Loucy (cell line): ENCODE data around the gene SLC25A30.

Experiments
- CTCF ChIP-seq: fragments of 200-600 bp; sonication (generic); conservative IDR thresholded peaks from 2 replicates; pipeline ENCODE4 v1.5.1; 2014; ENCODE audit warnings: mild to moderate bottlenecking, antibody characterized with exemption, low read length
- EZH2phosphoT487 ChIP-seq: fragments of 200-600 bp; IDR thresholded peaks from 2 replicates; pipeline ENCODE4 v1.6.1; 2018; ENCODE audit warnings: antibody characterized with exemption, mild to moderate bottlenecking, moderate library complexity, borderline replicate concordance

DNA sequence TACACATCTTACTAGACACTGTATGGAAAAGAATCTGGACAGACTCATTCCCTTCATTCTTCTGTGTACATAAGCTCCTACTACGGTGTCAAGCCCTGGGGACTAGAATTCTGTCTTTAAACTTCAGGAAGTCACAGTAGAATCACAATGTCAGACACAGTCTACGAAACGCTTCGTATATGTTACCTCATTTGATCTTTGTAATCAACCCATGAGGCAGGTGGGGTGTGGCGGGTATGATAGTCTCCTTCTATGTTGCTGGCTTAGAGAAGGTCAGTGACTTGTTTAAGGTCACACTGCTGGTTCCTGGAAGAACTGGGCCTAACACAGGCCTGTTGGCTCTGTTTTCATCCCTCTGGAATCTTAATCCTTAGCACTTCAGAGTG lies 45.0 kb downstream of the SLC25A30 start:
- TF ChIP-seq CTCF (no peak), EZH2phosphoT487 (no peak)
